CD14-positive monocyte (primary cell): ENCODE results near the gene GPR158. TPM values are rescaled to one million over a fixed set of nuclear protein-coding genes. Genes with fewer than 3 reads are reported as not detected.

ENCODE experiments used
- DNase-seq, 3 donors: peaks; one replicate each; pipeline ENCODE4 v3.0.0-alpha.2; 2011 to 2022
- H2AFZ ChIP-seq: 2 replicates; pipeline ENCODE4 v1.6.0; 2012; ENCODE audit warnings: mild to moderate bottlenecking, low read depth, low read length, inconsistent platforms; ENCODE audit not compliant: insufficient read depth, poor library complexity, severe bottlenecking
- H3K27ac ChIP-seq, 2 donors: 1 replicate in 1 of 2; 2 replicates in 1 of 2; pipeline ENCODE4 v1.5.1; 2012 to 2013; ENCODE audit warnings: low read length in 2 of 2, control low read depth in 1 of 2, inconsistent platforms in 1 of 2, low read depth in 1 of 2, mild to moderate bottlenecking in 1 of 2
- H3K27me3 ChIP-seq, 2 donors: one replicate each; pipeline versions ENCODE4 v1.6.0 to v1.6.1; 2011 to 2013; ENCODE audit warnings: low read length in 2 of 2; ENCODE audit not compliant: control insufficient read depth in 2 of 2, insufficient read depth in 2 of 2
- H3K36me3 ChIP-seq, 2 donors: replicated peaks in 1 of 2; 1 replicate in 1 of 2; 2 replicates in 1 of 2; pipeline versions ENCODE4 v1.5.1 to v1.6.1; 2012 to 2013; ENCODE audit warnings: low read length in 2 of 2, control low read depth in 1 of 2, inconsistent platforms in 1 of 2, mild to moderate bottlenecking in 1 of 2; ENCODE audit not compliant: insufficient read depth in 2 of 2, control insufficient read depth in 1 of 2
- H3K4me1 ChIP-seq, 2 donors: 1 replicate in 1 of 2; 2 replicates in 1 of 2; pipeline versions ENCODE4 v1.5.1 to v1.6.1; 2012 to 2013; ENCODE audit warnings: low read length in 2 of 2, control low read depth in 1 of 2, inconsistent platforms in 1 of 2, mild to moderate bottlenecking in 1 of 2, moderate library complexity in 1 of 2; ENCODE audit not compliant: insufficient read depth in 2 of 2, control insufficient read depth in 1 of 2
- H3K4me2 ChIP-seq: replicated peaks from 2 replicates; pipeline ENCODE3; 2012; ENCODE audit warnings: low read length, moderate library complexity, mild to moderate bottlenecking; ENCODE audit not compliant: poor library complexity, severe bottlenecking; ENCODE audit errors: extremely low read depth
- H3K4me3 ChIP-seq, 3 experiments: fragments of 200-600 bp in 1 of 3; sonication (generic) in 1 of 3; replicated peaks in 1 of 3; 1 replicate in 2 of 3; 2 replicates in 1 of 3; pipeline ENCODE4 v1.5.1; 2011 to 2013; ENCODE audit warnings: low read length in 3 of 3, mild to moderate bottlenecking in 3 of 3, control low read depth in 2 of 3, low read depth in 2 of 3, inconsistent platforms in 1 of 3, moderate library complexity in 1 of 3
- H3K79me2 ChIP-seq: 2 replicates; pipeline ENCODE4 v1.6.0; 2012; ENCODE audit warnings: mild to moderate bottlenecking, control low read depth, inconsistent platforms, low read length, moderate library complexity; ENCODE audit not compliant: insufficient read depth
- H3K9ac ChIP-seq: 2 replicates; pipeline ENCODE4 v1.6.0; 2017; ENCODE audit warnings: low read length, mild to moderate bottlenecking; ENCODE audit not compliant: insufficient read depth, poor library complexity, severe bottlenecking
- H3K9me3 ChIP-seq, 2 donors: replicated peaks in 1 of 2; 1 replicate in 1 of 2; 2 replicates in 1 of 2; pipeline versions ENCODE4 v1.5.1 to v1.6.1; 2012 to 2013; ENCODE audit warnings: low read length in 2 of 2, control low read depth in 1 of 2; ENCODE audit not compliant: control insufficient read depth in 1 of 2, insufficient read depth in 1 of 2
- H4K20me1 ChIP-seq: 2 replicates; pipeline ENCODE4 v1.6.0; 2012; ENCODE audit warnings: mild to moderate bottlenecking, low read length, control low read depth, moderate library complexity; ENCODE audit not compliant: insufficient read depth
- H3K27ac Mint-ChIP-seq, 7 donors: one replicate each; pipeline ENCODE4 v1.8.0; 2020; ENCODE audit warnings: mild to moderate bottlenecking in 7 of 7, mixed read lengths in 7 of 7, moderate library complexity in 6 of 7, inconsistent platforms in 2 of 7
- H3K27me3 Mint-ChIP-seq, 3 donors: one replicate each; pipeline ENCODE4 v1.8.0; 2021 to 2022; ENCODE audit warnings: low read depth in 3 of 3, mild to moderate bottlenecking in 3 of 3, mixed read lengths in 3 of 3, moderate library complexity in 3 of 3, inconsistent platforms in 1 of 3
- H3K36me3 Mint-ChIP-seq, 2 donors: one replicate each; pipeline ENCODE4 v1.8.0; 2020; ENCODE audit warnings: mixed read lengths in 2 of 2, inconsistent platforms in 1 of 2, mild to moderate bottlenecking in 1 of 2
- H3K4me1 Mint-ChIP-seq: one replicate; pipeline ENCODE4 v1.8.0; 2020; ENCODE audit warnings: mild to moderate bottlenecking, mixed read lengths
- H3K4me3 Mint-ChIP-seq, 2 donors: one replicate each; pipeline ENCODE4 v1.8.0; 2020; ENCODE audit warnings: mild to moderate bottlenecking in 2 of 2, mixed read lengths in 2 of 2, moderate library complexity in 1 of 2
- H3K9me3 Mint-ChIP-seq, 7 donors: one replicate each; pipeline ENCODE4 v1.8.0; 2020 to 2022; ENCODE audit warnings: mixed read lengths in 7 of 7, mild to moderate bottlenecking in 6 of 7, moderate library complexity in 6 of 7, inconsistent platforms in 2 of 7
- CTCF ChIP-seq: fragments of 200-600 bp; IDR thresholded peaks from one replicate; pipeline ENCODE4 v1.8.0; 2022; ENCODE audit warnings: antibody characterized with exemption, mild to moderate bottlenecking
- WGBS: methylation state at CpG from one replicate; pipeline ENCODE4 v1.1.5; 2013; ENCODE audit warnings: missing lambda C conversion rate; ENCODE audit not compliant: insufficient coverage; 5-methylcytosine and 5-hydroxymethylcytosine counted together
- intact Hi-C, 2 donors: fragments of 100-400 bp; cut with micrococcal nuclease; formaldehyde crosslinking; loops; one replicate each; pipeline versions ENCODE4 v1.15.0 to v1.15.1; 2023
- polyA plus RNA-seq, 3 donors: library from polyadenylated mRNA; depleted of rRNA in 1 of 3; unstranded in 2 of 3; stranded (reverse) in 1 of 3; fragments of 300-500 nt in 2 of 3; fragments of >200 nt in 1 of 3; fragmentation: Illumina TruSeq in 2 of 3; gene quantifications; 1 replicate in 2 of 3; 2 replicates in 1 of 3; pipeline ENCODE4 v1.2.3, GENCODE V29; 2012 to 2021

The GPR158 gene
- polyA plus RNA-seq, 3 donors: not detected

GRCh38 chr10:25465582-25466372, 291.0 kb downstream of the GPR158 start:
- H3K36me3 ChIP-seq: no peaks in the 10 kb centered on the region
- 92% methylated on average over 17 of the region's 20 CpGs for WGBS
- no peaks in the 10 kb centered on the region for H4K20me1 ChIP-seq
- no peak for TF ChIP-seq CTCF
- no peak overlapping the region for H3K27ac ChIP-seq
- H3K9me3 Mint-ChIP-seq: peaks cover 2 to 13% (median 6%) of the 10 kb centered on the region in 7 donors
- no peaks in the 10 kb centered on the region for H3K9me3 ChIP-seq
- H3K27ac Mint-ChIP-seq: no peak overlapping the region
- intact Hi-C loops: no loop called here
- H3K36me3 Mint-ChIP-seq: no peaks in the 10 kb centered on the region
- H3K4me1 Mint-ChIP-seq: no peaks in the 10 kb centered on the region
- H3K27me3 Mint-ChIP-seq: peaks cover 0 to 1% (median 0%) of the 10 kb centered on the region in 3 donors
- no peaks in the 10 kb centered on the region for H3K4me1 ChIP-seq
- no peaks in the 10 kb centered on the region for H3K27me3 ChIP-seq
- no peak overlapping the region for H3K4me3 Mint-ChIP-seq
- no peaks in the 10 kb centered on the region for H3K79me2 ChIP-seq
- H3K9ac ChIP-seq: no peak overlapping the region
- no peak overlapping the region for H2AFZ ChIP-seq
- H3K4me2 ChIP-seq: no peak overlapping the region
- no peak for DNase-seq
- no peak overlapping the region for H3K4me3 ChIP-seq

DNA sequence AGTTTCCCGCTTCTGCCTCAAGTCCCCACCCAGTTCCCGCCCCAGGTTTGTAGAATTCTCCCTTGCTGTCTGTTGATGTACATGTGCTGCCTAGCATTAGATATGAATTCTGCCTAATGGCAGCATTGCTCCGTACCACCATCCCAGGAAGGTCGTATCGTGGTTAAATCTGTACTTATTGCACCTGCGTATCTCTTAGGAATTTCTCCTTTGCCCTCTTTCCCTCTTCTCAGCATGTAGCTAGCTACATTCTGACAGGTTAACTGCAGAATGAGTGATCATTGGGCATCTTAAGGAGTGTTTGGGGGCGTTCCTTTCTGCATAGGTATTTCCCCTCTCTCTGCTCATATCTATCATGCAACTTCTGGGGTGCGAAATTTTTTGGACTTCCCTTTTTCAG, 293.1 kb downstream of the GPR158 start:
- 69% methylated on average over 6 of the region's 8 CpGs for WGBS
- Histone ChIP-seq H3K27me3 (no peaks in the 10 kb centered on the region), H3K9me3 (no peaks in the 10 kb centered on the region), H3K4me1 (no peaks in the 10 kb centered on the region), H3K79me2 (no peaks in the 10 kb centered on the region), H3K9ac (no peak overlapping the region), H3K36me3 (no peaks in the 10 kb centered on the region), H4K20me1 (no peaks in the 10 kb centered on the region), H2AFZ (no peak overlapping the region), H3K4me3 (no peak overlapping the region), H3K27ac (no peak overlapping the region), H3K4me2 (no peak overlapping the region)
- intact Hi-C loops: no loop called here
- Mint-ChIP-seq H3K27ac (no peak overlapping the region), H3K27me3 (peaks cover 0 to 1% (median 0%) of the 10 kb centered on the region in 3 donors), H3K36me3 (no peaks in the 10 kb centered on the region), H3K4me3 (no peak overlapping the region), H3K9me3 (peaks cover 4 to 11% (median 6%) of the 10 kb centered on the region in 7 donors), H3K4me1 (no peaks in the 10 kb centered on the region)
- DNase-seq: no peak
- no peak for TF ChIP-seq CTCF
